Measurements from ENCODE around the gene SERPINB6.
"Not testable (repeated sequence)": the region's sequence is repeated elsewhere in the genome, so short reads cannot be mapped to it uniquely, and the experiment has no call there.

Gene SERPINB6

GRCh38 chr6:2977290-2977689, 5.9 kb upstream of the SERPINB6 start:
- FAIRE-seq: no peak

GRCh38 chr6:2976571-2977085, 5.3 kb upstream of the SERPINB6 start:
- FAIRE-seq: no peak

GRCh38 chr6:2976060-2976459, 4.7 kb upstream of the SERPINB6 start:
- no peak for FAIRE-seq

DNA sequence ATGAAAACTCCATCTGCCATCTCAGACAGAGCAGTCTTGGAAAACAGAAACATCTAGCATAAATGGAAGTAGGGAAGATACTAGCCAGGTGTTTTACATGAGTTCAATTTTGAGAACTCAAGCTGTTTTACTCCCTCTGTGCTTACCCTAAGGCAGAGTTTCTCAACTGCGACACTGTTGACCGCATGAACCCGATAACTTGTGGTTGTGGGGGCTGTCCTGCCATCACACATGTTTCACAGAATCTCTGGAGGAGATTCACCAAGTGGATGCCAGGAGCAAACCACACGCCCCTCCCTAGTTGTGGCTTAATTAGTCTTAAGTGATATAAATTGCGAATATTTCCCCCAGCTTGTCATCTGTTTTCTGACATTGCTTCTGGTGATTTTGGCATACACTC, 2.3 kb upstream of the SERPINB6 start:
- FAIRE-seq: no peak

DNA sequence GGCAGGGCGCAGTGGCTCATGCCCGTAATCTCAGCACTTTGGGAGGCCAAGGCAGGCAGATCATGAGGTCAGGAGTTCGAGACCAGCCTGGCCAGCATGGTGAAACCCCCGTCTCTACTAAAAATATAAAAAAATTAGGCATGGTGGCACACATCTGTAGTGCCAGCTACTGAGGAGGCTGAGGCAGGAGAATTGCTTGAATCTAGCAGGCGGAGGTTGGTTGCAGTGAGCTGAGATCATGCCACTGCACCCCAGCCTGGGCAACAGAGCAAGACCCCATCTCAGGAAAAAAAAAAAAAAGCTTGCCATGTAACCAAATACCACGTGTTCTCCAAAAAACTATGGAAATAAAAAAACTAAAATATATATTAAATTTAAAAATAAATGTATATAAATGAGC, 1.8 kb upstream of the SERPINB6 start:
- FAIRE-seq: not testable (repeated sequence)

- not testable (repeated sequence) for FAIRE-seq
These were observed 1.3 kb upstream of the SERPINB6 start for GRCh38 chr6:2972685-2973084.

DNA sequence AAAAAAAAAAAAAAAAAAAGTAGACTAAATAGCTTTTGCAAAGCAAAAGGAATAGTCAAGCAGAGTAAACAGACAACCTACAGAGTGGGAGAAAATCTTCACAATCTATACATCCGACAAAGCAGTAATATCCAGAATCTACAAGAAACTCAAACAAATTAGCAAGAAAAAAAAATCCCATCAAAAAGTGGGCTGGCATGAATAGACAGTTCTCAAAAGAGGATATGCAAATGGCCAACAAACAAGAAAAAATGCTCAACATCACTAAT, 786 bp upstream of the SERPINB6 start:
- not testable (repeated sequence) for FAIRE-seq

- FAIRE-seq: no peak
These were observed 481 bp downstream of the SERPINB6 start for GRCh38 chr6:2970753-2971419.

DNA sequence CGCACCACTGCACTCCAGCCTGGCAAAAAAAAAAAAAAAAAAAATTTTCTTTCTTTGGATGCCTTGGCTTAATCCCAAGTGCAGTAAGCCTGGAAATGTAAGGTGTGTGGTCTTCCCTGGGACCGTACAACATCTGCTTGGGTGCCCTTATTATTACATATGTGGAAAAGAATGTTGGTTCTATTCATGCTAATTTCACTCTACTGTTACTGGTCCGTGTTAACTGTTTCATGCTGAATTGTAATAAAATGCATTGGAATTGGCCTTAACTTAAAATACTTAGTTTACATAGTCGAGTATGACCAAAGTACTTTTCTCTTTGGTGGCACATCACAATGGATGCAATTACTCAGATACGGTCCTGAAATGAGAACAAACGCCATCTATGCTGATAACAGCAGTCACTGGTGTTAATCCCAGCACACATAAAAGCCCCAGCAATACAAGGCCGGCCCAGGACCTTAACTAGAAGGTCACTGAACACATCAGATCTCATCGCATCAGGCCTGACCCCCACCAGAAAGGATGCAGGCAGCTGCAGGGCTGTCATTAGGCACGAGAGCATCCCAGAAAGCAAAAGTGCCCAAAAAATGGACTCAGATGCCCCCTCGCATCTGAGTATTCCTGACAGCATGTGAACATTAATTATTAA, 1.2 kb downstream of the SERPINB6 start:
- no peak for FAIRE-seq

DNA sequence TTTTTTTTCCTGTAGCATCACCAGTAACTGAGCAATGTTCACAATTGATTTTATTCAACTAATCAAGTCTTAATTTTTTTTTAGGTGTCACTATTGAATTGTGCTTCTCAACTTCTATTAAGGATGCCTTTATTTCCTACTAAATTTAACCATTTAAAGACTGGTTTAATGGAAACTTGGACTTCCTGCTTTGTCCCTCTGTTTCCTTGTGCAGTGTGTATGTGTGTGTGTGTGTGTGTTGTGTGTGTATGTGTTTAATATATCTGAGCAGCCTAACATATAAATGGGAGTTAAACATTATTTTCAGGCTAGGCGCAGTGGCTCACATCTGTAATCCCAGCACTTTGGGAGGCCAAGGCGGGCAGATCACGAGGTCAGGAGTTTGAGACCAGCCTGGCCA, 1.8 kb downstream of the SERPINB6 start:
- no peak for FAIRE-seq

- FAIRE-seq: no peak
These were observed 2.7 kb downstream of the SERPINB6 start for GRCh38 chr6:2968600-2969135.

DNA sequence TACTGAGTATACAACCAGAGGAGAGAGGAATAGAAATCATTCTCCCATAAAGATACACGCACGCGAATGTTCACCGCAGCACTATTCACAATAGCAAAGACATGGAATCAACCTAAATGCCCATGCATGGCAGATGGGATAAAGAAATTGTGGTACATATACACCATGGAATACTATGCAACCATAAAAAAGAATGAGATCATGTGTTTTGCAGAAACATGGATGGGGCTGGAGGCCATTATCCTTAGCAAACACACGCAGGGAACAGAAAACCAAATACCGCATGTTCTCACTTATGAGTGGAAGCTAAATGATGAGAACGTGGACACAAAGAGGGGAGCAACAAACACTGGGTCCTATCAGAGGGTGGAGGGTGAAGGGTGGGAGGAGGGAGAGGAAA, 3.4 kb downstream of the SERPINB6 start:
- FAIRE-seq: no peak

DNA sequence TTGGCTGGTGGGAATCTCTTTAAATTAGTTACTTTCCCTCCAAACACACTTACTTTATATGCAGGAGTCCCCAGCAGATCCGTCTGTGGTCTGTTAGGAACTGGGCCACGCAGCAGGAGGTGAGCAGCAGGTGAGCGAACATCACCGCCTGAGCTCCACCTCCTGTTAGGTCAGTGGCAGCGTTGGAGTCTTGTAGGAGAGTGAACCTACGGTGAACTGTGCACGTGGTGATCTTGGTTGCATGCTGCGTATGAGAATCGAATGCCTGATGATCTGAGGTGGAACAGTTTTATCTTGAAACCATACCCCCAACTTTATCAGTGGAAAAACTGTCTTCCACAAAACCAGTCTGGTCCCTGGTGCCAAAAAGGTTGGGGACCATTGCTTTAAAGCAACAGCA, 5.0 kb downstream of the SERPINB6 start:
- no peak for FAIRE-seq

DNA sequence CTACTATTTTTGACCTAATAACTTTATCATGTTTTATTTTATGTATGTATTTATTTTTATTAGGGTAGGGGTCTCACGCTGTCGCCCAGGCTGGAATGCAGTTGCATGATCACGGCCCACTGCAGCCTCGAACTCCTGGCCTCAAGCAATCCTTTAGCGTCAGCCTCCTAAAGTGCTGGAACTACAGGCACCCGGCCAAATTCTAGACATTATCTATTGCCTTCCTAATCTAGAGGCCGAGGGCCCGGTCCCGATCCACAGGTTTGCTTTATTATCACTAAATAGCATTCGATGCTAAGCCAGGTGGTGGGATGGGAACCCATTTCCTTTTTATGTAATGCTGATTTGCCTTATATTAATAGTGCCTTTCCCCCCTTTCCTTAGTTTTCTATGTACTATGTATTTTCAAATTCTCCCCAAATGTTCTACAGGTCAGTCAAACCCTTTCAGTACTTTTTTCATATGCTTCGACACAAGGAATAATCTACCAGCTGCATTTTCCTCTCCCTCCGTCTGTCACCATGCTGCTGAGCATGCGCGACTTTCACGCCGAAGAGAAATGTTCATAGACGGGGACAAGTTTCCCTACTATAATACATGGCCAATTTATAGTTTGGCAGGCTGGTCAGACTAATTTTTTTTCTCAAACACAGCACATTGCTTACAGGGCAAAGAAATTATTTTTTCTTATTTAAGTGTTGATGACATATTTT, 6.4 kb downstream of the SERPINB6 start:
- no peak for FAIRE-seq

- no peak for FAIRE-seq
These were observed 7.6 kb downstream of the SERPINB6 start for GRCh38 chr6:2963756-2964155.

DNA sequence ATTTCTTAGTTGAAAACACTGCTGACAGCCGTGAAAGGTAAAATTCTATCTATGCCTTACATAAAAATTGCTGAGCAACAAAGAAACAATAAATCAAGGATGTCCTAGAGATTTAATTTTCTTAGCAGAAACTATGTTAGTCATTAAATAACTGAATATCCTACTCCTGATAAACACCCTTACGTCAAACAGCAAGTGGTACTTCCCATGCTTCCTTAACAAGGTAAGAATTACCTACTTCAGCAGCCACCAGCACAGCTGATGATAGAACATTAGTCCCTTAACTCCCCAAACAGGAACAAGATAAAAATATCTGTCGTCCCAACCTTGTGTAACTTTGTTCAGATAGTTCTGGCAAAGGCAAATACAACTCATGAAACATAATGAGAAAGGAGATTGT, 8.7 kb downstream of the SERPINB6 start:
- FAIRE-seq: no peak

DNA sequence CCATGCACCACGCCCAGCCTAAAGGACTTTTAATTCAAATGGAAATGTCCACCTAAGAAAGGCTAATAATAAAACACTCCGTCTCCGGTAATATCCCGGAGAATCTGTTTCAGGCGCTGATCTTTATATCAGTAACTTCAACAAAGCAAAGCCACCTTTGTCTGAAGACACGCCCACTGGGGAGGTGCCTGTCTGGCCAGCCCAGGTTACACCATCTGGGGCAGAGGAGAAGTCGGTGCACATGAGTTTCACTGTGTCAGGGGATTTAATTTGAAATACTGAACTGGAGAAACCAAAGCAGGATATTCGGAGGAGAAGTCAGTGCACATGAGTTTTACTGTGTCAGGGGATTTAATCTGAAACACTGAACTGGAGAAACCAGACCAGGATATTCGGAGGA, 9.4 kb downstream of the SERPINB6 start:
- FAIRE-seq: no peak

GRCh38 chr6:2961506-2961905, 9.9 kb downstream of the SERPINB6 start:
- FAIRE-seq: no peak

GRCh38 chr6:2960935-2961334, 10.4 kb downstream of the SERPINB6 start:
- no peak for FAIRE-seq

GRCh38 chr6:2959909-2960719, 11.3 kb downstream of the SERPINB6 start:
- FAIRE-seq: no peak

DNA sequence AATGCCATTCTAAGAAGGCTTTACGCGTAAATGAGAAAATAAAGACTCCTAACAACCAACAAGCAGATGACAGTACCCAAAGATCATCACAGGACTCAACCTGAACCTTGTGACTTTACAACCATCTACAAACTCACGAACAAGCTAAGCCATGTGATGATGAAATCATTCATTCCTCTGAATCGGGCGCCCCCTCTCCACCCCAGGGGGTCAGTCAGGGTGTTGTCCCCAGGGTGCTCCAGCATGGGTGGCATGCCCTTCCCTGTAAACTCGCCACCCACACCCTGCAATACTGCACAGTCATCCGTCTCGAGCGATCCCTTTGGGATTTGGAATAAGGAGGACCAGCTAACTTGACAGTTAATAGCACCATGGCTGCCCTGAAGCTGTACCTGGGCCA, 12.6 kb downstream of the SERPINB6 start:
- FAIRE-seq: no peak

DNA sequence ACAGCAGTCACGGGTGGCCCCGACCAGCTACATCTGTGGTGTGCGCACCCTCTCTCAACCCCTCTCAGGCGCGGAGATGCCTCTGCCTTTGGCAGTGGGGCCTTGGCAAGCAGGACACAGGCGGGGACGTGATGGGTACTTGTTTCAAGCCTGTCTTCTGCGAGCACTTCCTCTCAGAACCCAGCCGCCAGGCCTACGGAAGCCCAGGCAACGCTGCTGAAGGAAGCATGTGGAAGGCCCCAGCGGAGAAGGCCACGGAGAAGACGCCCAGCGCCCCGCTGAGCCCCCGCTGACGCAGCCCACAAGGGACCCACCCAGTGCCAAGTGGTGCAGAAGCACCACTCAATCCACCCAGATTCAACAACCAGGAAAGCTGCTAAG, 13.0 kb downstream of the SERPINB6 start:
- no peak for FAIRE-seq

- no peak for FAIRE-seq
These were observed 13.6 kb downstream of the SERPINB6 start for GRCh38 chr6:2957696-2958330.
